HUES64 (cell line): Measurements from ENCODE around the gene LDLRAD4.

Experiments used
- H3K27ac ChIP-seq: 2 replicates; pipeline ENCODE4 v1.7.0; 2013; ENCODE audit warnings: low read depth, low read length, inconsistent platforms
- H3K27me3 ChIP-seq: 2 replicates; pipeline ENCODE4 v1.6.1; 2013; ENCODE audit warnings: mild to moderate bottlenecking, low read length; ENCODE audit not compliant: insufficient read depth
- H3K36me3 ChIP-seq: 2 replicates; pipeline ENCODE4 v1.6.1; 2013; ENCODE audit warnings: mild to moderate bottlenecking, low read length; ENCODE audit not compliant: insufficient read depth
- H3K4me1 ChIP-seq: 2 replicates; pipeline ENCODE4 v1.6.1; 2013; ENCODE audit warnings: mild to moderate bottlenecking, low read length, moderate library complexity; ENCODE audit not compliant: insufficient read depth
- H3K4me3 ChIP-seq: 2 replicates; pipeline ENCODE4 v1.5.1; 2013; ENCODE audit warnings: mild to moderate bottlenecking, low read length, moderate library complexity
- H3K9ac ChIP-seq: 2 replicates; pipeline ENCODE4 v1.6.1; 2013; ENCODE audit warnings: mild to moderate bottlenecking, low read depth, low read length
- H3K9me3 ChIP-seq: 2 replicates; pipeline ENCODE4 v1.6.1; 2013; ENCODE audit warnings: low read depth, low read length; ENCODE audit not compliant: insufficient read depth
- WGBS: fragments of 150-250, 120-280 bp; methylation state at CpG from one replicate; pipeline ENCODE4 v1.1.7; 2013; ENCODE audit warnings: missing lambda C conversion rate; 5-methylcytosine and 5-hydroxymethylcytosine counted together

LDLRAD4 gene

DNA sequence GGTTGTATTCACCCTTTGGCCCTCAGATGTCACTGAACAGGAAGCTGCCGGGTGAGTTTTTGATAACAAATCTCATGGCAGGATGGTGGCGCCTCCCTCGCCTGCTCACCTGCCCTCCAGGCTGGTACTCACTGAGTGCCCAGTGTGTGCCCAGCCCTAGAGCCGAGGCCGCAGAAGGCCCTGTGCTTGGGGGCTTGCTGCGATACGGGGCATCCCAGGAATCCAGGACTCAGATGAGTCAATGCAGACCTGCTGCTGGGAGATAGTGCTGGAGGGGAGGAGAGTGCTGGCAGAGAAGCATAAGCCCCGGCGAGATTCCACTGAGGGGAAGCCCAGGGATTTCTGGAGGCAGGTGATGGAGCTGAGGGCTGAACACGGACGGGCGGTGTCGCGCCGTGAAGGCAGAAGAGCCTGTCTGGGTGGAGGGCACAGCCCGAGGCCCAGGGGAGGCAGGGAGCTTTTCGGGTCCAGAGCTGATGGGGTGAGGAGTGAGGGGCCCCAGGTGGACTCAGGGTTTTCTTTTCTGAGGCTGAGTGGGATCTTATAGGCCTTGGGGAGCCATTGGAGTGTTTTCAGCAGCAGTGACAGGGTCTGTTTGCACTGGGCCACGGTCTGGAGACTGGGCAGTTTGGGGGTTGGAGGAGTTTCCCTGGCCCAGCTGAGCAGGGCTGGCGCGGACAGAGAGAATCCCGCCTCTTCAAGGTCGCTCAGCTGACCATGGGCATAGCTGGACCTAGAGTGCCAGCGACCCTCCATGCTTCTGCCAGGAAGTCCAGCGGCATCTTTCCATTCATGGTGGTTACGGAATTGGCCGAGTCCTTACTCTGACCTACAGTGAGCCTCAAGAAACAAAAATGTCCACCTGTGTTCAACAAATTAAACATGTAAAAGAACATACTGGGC is 35.5 kb downstream of the LDLRAD4 start:
- H3K4me3 ChIP-seq, result no peak overlapping the region
- WGBS, result 82% methylated on average over 26 of the region's 26 CpGs
- no peak overlapping the region for H3K9ac ChIP-seq
- no peaks in the 10 kb centered on the region for H3K36me3 ChIP-seq
- no peaks in the 10 kb centered on the region for H3K27me3 ChIP-seq
- peaks cover 7% of the 10 kb centered on the region for H3K4me1 ChIP-seq
- no peaks in the 10 kb centered on the region for H3K9me3 ChIP-seq
- H3K27ac ChIP-seq, result no peak overlapping the region

DNA sequence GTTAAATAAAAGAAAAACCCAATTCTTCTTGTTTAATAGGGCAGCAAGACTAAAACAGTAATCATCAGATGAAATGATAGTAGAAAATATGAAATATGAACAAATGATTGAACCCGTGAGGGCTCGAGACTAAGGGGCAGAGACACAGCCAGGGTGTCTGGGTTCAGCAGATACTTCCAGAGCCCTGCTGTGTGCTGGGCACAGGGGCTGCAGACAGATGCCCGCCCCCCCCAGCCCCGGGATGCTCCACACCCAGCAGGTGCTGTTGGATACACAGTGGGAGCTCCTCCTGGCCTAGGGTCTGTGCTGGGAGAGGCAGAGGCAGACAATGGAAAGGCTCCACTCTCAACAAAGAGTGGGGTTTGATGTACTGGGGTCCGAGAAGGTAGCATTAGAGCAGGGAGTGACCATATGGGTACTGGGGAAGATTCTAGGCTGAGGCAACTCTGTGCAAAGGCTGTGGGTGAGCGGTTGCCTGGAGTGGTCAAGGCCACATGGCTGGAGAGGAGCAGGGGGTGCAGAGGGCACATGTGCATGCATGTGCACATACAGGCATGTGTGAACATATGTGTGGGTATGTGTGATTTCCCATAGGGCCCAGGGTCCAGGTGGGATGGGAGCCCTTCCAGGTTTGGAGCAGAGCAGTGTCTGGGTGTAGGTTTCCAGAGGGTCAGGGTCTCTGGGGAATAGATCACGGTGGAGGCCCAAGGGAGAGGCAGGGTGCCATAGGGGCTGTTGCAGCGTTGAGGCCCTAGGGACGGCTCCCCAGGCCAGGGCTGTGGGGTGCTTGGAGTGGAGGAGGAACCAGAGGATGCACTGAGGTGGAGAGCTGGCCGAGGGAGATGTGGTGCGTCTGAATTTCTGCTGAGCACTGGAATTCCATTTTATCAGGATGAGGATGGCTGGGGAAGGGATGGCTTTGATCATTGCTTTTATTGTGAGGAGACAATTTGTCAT is 36.7 kb downstream of the LDLRAD4 start:
- WGBS, result 95% methylated on average over 11 of the region's 11 CpGs
- no peak overlapping the region for H3K4me3 ChIP-seq
- H3K9ac ChIP-seq, result no peak overlapping the region
- no peaks in the 10 kb centered on the region for H3K36me3 ChIP-seq
- no peaks in the 10 kb centered on the region for H3K9me3 ChIP-seq
- no peak overlapping the region for H3K27ac ChIP-seq
- no peaks in the 10 kb centered on the region for H3K27me3 ChIP-seq
- peaks cover 7% of the 10 kb centered on the region for H3K4me1 ChIP-seq

DNA sequence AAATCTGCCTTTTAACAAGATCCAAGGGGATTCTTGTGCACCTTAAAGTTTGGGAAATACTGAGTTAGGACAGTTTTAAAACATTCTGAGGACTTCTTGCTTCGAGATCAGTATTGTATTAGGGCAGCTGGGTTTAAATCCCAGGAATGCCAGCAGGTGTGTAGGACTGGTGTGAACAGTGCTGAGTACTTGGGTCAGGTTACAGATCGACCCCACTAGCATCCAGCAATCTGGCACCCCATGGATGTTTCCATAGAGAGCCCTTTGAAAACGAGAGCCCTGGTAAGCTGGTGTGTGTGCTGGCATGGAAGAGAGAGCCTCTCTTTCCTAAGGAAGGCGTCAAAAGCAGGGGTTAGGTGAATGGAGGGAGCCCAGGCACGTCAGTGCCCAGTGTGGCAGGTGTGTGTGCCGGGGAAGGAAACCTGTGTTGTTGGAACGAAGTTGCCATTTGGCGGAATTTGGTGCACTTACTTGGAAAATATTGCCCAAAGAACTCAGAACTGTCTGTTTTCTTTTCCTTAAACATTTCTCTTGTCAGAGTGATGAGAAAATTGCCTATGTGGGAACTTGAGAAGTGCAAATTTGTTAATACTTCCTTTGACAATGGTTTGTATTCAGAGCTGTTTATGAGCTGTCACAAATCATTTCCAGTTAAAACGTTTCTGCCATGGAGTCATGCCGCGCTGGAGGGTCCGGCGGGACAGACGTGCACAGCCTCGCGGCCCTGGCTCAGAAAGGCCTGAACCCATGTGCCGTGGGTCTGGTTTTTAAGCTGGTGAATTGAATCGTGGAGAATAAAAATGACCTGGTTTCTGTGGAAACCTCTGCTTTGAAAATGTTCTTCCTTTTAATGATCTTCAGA is 38.1 kb downstream of the LDLRAD4 start:
- 80% methylated on average over 18 of the region's 18 CpGs for WGBS
- no peak overlapping the region for H3K9ac ChIP-seq
- H3K27ac ChIP-seq, result no peak overlapping the region
- H3K4me1 ChIP-seq, result peaks cover 7% of the 10 kb centered on the region
- H3K9me3 ChIP-seq, result no peaks in the 10 kb centered on the region
- no peaks in the 10 kb centered on the region for H3K27me3 ChIP-seq
- no peak overlapping the region for H3K4me3 ChIP-seq
- no peaks in the 10 kb centered on the region for H3K36me3 ChIP-seq

DNA sequence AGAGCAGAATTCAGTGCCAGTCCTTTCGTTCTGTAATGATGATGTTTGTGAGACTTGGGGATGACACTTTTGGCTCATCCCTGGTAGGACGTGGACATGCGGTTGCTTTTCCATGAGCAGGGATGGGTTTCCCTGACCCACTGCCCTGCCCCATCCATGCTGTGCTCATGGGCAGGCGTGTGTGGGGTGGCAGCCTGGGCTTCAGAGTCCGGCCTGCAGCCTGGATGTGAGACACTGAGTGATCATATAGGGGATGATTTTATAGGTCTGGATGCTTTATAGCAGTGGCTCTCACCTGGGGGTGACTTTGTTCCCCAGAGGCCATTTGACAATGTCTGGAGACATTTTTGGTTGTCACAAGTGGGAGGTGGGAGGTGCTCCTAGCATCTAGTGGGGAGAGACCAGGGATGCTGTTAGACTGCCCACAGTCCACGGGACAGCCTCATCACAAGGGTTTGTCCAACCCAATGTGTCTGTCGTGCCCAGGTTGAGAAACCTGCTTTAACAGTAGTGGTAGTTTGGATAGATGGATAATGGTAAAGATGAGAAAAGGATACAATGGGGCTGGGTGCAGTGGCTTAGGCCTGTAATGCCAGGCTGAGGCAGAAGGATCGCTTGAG is 38.9 kb downstream of the LDLRAD4 start:
- no peaks in the 10 kb centered on the region for H3K36me3 ChIP-seq
- WGBS, result 88% methylated on average over 8 of the region's 8 CpGs
- no peak overlapping the region for H3K9ac ChIP-seq
- H3K9me3 ChIP-seq, result no peaks in the 10 kb centered on the region
- H3K27me3 ChIP-seq, result no peaks in the 10 kb centered on the region
- H3K27ac ChIP-seq, result no peak overlapping the region
- H3K4me1 ChIP-seq, result peaks cover 7% of the 10 kb centered on the region
- H3K4me3 ChIP-seq, result no peak overlapping the region

DNA sequence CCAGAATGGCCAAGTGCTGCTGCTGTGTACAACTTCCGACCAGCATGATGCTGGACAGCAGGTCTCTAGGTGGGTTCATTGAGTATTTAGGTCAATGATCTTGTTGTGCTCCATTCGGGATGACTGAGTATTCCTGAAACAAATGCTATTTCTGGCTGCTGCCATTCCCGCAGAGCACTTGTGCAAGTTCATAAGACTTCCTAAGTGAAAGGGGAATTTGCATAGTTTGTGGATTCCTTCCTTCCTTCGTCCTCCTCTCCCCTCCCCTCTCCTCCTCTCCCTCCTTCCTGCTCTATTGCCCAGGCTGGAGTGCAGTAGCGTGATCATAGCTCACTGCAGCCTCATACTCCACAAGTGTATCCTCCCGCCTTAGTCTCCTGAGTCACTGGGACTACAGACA is 40.4 kb downstream of the LDLRAD4 start:
- WGBS, result 67% methylated on average over 6 of the region's 6 CpGs
- Histone ChIP-seq H3K9me3 (no peaks in the 10 kb centered on the region), H3K9ac (no peak overlapping the region), H3K36me3 (no peaks in the 10 kb centered on the region), H3K4me3 (no peak overlapping the region), H3K4me1 (peaks cover 7% of the 10 kb centered on the region), H3K27me3 (no peaks in the 10 kb centered on the region), H3K27ac (no peak overlapping the region)

DNA sequence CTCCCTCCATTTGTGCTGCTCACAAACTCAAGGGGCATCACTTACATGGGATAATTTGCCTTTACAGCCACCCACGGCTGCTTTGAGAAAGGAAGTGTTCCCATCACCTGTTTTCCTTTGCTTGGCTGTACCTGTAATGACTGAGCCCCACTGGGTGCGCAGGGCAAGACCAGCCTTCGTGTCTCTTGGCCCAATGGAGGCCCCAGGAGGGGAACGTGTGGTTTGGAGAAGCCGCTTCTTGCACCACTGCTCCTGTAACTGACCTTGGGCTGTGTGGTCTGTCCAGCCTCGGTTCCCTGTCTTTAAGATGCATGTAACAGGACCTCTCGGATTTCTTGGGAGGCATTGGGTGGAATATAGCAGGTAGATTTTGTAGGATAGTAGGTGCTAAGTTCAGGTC is 41.1 kb downstream of the LDLRAD4 start:
- H3K27me3 ChIP-seq, result no peaks in the 10 kb centered on the region
- H3K4me3 ChIP-seq, result no peak overlapping the region
- WGBS, result 68% methylated on average over 7 of the region's 7 CpGs

DNA sequence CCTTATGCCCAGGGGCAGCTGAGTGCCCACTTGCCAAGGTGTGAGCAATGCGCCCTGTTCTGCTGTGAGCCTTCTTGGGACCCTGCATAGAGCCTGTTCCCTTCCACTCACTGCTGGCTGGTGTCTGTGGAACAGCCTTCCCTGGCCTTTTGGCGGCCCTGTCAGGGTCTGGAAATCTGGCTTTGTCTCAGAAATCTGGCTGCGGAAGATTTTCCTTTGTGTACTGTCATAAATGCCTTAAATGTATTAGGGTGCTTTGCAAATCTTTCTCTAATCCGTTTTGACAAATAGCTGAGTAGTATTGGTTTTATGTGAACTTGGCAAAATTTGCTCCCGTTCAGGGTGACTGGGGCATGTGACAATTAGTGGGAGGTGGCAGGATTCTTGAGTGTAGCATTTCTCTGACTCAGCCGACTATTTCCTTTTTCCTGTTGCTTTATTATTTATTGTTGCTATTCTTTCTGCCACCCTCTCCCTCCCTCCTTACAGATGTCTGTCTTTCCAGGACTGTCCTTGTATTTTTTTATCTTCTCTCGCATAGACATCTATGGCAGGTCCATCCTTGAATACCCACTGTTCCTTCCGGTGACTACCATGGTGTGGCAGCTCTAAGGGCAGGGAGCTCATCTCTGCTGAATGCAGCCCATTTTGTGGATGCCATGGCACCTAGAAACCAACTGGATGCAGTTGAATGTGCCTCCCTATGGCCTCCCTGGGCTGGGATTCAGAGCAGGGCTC is 41.8 kb downstream of the LDLRAD4 start:
- no peak overlapping the region for H3K4me3 ChIP-seq
- H3K4me1 ChIP-seq, result peaks cover 7% of the 10 kb centered on the region
- no peaks in the 10 kb centered on the region for H3K36me3 ChIP-seq
- no peaks in the 10 kb centered on the region for H3K9me3 ChIP-seq
- no peak overlapping the region for H3K27ac ChIP-seq
- H3K27me3 ChIP-seq, result no peaks in the 10 kb centered on the region
- 86% methylated on average over 7 of the region's 8 CpGs for WGBS
- no peak overlapping the region for H3K9ac ChIP-seq

More for the DNA sequence above, 41.1 kb downstream of the LDLRAD4 start:
- Histone ChIP-seq H3K27ac (no peak overlapping the region), H3K4me1 (peaks cover 7% of the 10 kb centered on the region), H3K9ac (no peak overlapping the region), H3K36me3 (no peaks in the 10 kb centered on the region), H3K9me3 (no peaks in the 10 kb centered on the region)

DNA sequence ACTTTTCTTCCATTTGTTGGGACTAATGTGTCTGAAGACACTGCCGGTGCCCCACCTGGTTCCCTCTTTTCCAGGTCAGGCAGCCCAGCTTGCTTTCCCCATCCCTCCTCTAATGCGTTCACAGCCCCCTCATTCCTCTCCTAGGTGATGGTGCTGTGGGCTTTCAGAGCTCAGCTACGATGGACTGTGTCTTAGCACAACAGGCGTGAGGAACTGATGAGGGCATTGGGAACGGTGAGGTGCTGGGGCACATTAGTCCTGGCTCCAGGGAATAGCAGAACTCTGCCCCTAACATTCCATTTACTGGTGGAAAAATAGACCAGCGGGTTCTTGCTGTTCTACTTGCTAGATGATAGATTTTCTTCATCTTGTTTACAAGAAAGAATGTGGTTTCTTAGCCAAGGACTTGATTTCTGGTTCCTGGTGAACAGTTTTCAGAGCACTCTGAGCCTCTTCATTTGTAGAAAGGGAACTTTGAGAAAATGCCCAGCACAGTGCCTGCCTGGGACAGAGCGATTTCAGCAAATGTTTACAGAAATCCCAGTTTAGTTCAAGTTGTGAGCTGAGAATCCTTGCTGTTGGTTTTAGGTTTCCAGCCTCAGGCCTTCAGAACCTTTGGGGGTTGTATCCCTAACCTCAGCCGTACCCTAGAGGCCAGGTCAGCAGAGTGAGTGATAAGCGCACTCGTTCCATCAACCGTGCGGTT is 42.5 kb downstream of the LDLRAD4 start:
- WGBS, result 90% methylated on average over 12 of the region's 12 CpGs
- Histone ChIP-seq H3K27ac (no peak overlapping the region), H3K4me1 (peaks cover 7% of the 10 kb centered on the region), H3K9me3 (no peaks in the 10 kb centered on the region), H3K9ac (no peak overlapping the region), H3K27me3 (no peaks in the 10 kb centered on the region), H3K4me3 (no peak overlapping the region), H3K36me3 (no peaks in the 10 kb centered on the region)

DNA sequence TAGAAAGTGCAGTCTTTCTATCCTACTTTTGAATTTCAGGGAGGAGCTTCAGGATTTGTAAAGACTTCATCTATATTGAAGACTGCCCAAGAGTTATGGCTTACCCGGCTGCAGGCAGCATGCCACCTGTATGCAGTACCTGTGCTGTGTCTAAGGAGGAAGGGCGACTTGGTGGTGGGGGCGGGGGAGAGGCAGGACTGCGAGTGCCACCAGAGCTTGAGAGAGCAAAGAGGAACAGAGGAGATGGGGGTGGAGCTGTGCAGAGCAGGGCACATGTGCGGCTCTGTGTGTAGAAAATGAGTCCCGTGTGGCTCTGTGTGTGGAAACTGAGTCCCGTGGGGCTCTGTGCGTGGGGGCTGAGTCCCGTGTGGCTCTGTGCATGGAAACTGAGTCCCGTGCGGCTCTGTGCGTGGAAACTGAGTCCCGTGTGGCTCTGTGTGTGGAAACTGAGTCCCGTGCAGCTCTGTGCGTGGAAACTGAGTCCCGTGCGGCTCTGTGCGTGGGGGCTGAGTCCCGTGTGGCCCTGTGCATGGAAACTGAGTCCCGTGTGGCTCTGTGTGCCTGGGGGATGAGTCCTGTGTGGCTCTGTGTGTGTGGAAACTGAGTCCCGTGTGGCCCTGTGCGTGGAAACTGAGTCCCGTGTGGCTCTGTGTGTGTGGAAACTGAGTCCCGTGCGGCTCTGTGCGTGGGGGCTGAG is 43.2 kb downstream of the LDLRAD4 start:
- Histone ChIP-seq H3K9me3 (no peaks in the 10 kb centered on the region), H3K27ac (no peak overlapping the region), H3K27me3 (no peaks in the 10 kb centered on the region), H3K4me1 (peaks cover 4% of the 10 kb centered on the region; the same call in 1 of the 2 replicates), H3K9ac (no peak overlapping the region), H3K36me3 (no peaks in the 10 kb centered on the region), H3K4me3 (no peak overlapping the region)
- 88% methylated on average over 26 of the region's 26 CpGs for whole genome bisulfite sequencing
